ENCODE measurements around the gene PNPT1.
A peak's percentile ranks its signal among the peaks of the same experiment; 100 is the strongest.

GRCh38 chr2:55618275-55619055 is 75.2 kb downstream of the PNPT1 start:
- TF ChIP-seq POLR2A (IDR thresholded peaks at IDR 0.05) (peak in 1 of 2 donors; percentile 48), CTCF (IDR thresholded peaks at IDR 0.05) (no peak)

Measured in adrenal gland (tissue), 5 donors.